Esophagus mucosa (tissue), 1 donor: Measurements from ENCODE around the gene VPS41. TPM values are rescaled to one million over a fixed set of nuclear protein-coding genes. Genes with fewer than 3 reads are reported as not detected.

Source experiments
- ATAC-seq: fragments of 200-7000 bp; cut with Tn5 transposase; one replicate; pipeline ENCODE4 v1.9.1; 2020
- total RNA-seq: library from RNA; stranded (reverse); gene quantifications from one replicate; pipeline ENCODE4 v1.2.4, GENCODE V29; 2023
- donor health status: DM: yes; HTN: yes; CAD: no.

The VPS41 gene
- total RNA-seq, 1 donor from 2014 or later = 29.5 TPM

DNA sequence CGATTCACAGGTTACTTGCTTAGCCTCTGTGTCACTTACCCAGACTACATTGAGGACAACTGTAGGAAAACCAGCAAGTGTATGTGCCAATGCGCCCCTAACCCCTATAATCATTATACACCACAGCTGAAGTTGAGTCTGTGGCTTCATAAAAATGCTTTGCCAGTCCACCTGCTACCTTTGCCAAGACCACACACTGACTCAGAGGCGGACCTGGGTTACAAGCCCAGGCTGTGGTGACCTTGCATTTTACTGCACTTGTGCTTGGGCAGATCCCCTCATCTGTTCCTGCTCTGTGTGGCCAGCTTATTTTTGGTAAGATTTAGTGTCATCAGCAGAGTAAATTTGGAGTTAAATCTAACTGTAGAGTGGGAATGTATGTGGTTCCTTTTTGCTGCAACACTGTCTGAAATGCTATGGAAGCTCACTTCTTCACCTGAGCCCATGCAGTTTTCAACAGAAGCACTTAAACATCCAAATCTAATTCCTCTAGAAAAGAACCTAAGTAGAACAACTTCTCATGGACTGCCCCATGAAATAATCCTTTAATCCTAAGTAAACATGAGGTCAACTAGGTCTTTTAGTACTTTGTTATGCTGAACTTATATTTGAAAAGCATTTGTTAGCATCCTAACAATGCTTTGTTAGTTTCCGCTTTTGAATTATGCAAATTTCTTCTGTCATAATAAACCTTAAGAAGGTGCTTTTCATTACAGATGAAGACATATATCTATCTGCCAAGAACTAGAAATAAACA is 181.6 kb downstream of the VPS41 start:
- ATAC-seq = no peak

DNA sequence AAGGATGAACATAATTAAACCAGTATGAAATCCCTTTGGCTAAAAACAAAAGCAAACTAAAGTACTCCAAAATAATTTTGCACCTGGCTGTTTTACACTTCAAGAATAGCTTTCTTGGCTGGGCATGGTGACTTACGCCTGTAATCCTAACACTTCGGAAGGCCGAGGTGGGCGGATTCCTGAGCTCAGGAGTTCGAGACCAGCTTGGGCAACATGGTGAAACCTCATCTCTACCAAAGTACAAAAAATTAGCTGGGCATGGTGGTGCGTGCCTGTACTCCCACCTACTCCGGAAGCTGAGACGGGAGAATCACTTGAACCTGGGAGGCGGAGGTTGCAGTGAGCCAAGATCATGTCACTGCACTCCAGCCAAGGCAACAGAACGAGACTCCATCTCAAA is 185.7 kb downstream of the VPS41 start:
- no peak for ATAC-seq

DNA sequence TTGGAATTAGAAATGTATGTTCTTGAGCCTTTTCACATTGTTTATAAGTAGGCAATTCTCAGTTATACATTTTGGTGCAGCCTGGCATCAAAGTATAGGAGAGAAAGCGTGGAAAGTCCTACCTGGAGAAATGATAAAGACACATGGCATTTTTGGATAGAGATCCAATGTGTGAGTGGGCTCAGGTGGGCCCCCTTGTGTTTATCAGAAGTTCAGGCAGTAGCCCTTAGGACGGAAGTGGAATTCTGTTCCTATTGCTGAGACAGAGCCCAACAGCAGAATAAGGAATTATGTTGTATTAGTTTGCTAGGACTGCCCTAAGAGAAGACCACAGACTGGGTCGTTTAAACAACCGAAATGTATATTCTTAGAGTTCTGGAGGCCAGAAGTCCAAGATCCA is 192.6 kb downstream of the VPS41 start:
- ATAC-seq = no peak

DNA sequence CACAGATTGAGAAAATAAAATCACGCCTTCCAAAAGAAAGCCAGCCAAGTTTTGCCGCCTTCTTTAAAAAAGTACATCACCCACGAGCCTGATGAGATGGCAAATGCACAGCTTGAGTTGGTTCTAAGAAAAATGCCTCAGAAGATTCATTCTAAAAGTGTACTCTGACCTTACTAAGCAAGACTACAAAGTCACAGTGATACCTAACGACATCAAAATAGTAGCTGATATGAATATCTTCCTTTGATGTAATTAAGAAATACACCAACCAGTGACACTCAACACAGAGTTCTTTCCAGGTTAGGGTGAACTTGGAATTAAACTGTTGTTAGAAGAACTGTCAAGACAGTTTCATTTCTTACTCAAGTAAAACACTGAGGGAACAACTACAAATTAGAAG is 199.9 kb downstream of the VPS41 start:
- ATAC-seq = no peak

DNA sequence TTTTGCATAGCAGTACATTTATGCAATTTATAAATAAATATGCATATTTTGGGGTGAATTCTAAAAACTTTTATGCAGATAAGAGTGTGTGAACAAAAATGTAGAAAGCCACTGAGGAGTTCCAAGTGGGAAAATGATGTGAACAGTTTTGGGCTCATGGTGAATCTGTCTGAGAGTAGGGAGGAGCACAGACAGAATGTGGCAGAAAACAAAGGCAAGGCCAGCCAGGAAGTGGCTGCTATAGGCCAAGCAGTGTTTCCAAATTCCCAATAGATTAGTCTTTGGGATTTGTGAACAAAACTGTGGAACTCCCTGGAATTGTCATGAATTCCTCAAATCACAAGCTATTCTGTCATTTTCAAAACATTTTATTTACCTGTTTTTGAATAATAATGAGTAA is 204.2 kb downstream of the VPS41 start:
- ATAC-seq = no peak

DNA sequence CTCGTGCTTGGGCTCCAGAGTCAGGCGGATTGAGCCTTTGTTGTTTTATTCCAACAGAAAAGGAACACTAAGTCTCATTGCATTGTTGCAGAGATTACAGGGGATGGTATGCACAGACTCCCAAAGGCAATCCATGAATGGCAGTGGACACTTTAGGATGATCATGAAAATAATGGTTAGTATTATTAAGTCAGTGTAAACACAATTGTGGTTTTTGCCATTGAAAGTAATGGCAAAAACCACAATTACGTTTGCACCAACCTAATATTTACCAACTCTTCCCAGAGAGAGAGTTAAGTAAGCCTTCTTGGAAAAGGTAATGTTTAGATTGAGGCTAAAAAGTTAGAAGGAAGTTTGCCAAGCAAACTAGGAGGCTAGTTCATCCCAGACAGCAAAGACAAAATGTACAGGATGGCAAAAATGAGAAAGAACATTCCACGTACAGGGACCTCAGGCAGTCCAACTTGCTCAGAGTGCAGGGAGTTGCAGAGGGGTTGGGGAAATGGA is 204.9 kb downstream of the VPS41 start:
- no peak for ATAC-seq

DNA sequence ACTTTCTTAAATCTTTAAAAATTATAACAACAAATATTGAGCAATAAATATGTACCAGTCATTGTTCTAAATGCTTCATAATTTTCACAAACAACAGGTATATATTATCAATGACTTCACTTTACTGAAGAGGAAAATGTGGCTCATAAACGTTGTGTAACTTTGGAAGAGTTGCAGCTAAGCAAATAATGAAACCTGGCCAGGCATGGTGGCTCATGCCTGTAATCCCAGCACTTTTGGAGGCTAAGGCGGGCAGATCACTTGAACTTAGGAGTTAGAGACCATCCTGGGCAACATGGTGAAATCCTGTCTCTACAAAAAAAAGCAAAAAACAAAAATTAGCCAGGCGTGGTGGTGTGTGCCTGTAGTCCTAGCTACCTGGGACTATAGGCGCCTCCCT is 205.9 kb downstream of the VPS41 start:
- no peak for ATAC-seq

DNA sequence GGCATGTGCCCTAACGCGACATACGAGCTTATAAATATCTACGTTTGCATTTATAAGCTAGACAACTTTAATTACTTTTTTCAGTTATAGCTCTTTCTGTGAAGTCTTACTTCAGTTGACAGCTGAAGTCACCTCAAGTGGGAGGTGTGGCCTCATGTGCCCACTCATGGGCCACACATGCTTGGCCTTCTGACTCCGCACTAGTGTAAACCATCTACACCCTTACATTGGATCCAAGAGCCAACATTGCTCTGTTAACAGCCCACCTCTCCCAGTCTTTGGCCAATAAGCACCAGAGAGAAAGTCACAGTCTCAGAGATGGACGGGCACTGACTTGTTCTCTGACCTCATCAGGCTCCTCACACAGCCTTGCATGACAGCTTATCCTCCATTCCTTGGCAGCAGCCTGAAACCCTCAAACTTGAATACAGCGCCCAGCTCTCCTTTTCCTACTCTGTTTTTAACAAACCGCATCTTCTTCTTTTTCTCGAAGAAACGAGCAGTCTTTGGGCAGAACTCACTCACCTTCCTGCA is 206.9 kb downstream of the VPS41 start:
- ATAC-seq = no peak

DNA sequence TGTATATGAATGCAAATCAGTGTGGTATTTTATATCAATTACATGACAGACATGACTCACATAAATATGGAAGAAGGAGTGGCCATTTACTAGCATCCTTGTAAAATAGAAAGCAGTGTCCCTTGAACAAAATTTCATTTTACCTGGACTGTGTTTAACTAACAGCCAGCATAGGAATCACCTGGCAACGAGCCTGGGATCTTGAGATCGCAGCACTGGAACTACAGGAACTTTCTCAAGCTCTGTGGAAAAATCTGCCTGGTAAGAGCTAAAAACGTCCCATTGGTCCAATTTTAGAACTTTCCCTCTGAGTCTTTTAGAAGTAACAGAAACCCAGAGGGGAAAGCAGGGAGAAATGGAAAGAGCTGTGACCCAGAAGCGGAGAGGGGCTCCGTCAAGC is 208.9 kb downstream of the VPS41 start:
- no peak for ATAC-seq

DNA sequence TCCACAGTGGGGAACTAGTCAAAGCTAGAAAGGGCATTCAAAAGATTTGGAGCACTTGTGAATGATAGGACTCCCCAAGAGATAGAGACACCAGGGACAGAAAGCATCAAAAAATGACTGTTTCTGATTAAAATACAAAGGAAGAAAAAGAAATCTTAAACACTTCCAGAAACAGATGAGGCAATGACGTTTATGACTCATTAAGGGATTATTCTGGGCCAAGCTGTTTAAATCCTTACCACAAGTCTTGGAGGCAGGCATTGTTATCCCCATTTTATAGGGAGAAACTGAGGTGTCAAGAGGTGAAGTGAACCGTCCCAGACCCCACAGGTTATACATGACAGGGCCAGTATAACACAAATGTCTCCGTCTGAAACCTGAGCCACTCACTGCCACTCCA is 209.5 kb downstream of the VPS41 start:
- ATAC-seq = no peak

DNA sequence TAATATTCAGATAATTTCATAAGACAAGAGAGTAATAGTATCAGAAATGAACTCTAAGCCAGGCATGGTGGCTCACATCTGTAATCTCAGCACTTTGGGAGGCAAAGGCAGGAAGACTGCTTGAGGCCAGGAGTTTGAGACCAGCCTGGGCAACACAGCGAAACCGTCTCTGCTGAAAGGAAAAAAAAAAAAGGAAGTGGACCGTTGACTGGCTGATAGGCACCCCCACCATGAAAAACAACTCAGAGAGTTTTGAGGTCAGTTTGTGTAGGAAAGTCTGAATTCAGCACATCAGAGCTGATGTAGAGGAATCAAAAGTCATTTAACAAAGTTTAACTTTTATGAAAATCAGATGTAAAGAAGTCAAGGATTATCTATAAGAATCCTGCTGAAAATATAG is 214.7 kb downstream of the VPS41 start:
- ATAC-seq = no peak

DNA sequence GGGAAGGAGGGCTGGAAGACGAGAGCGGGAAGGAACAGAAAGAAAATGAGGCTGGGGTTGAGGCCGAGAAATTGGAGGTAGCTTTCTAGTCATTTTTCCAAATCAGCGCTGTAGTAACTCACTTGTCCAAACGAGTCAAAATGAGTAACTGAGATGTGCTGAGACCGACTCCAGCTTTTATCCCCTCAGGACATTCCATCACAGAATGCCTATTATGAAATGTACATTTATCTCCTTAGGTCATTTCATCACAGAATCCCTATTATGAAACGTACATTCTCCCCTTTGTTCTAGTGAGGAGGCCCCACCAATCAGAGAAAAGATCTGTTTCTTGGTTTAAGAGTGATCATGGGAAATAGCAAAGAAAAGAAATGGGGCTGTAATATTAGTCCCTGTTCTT is 222.1 kb downstream of the VPS41 start:
- ATAC-seq = no peak

DNA sequence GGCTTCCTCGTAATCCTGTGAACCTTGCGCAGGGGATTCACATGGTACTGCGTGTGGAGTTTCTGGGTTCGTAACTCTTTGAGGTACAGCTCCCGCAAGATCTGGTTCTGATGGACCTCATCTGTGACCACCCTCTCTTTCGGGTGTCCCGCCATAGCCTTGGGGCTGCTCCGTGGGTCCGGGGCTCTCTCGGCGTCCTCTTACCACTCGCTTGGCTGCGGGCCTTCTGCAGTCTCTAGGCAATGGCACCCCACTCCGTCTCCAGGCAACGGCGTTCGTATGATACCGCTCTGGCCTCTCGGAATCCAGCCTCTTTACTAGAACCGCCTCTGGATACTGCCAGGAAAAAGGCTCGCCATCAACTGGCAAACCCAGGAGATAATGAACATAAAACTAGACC is 223.1 kb downstream of the VPS41 start:
- no peak for ATAC-seq

DNA sequence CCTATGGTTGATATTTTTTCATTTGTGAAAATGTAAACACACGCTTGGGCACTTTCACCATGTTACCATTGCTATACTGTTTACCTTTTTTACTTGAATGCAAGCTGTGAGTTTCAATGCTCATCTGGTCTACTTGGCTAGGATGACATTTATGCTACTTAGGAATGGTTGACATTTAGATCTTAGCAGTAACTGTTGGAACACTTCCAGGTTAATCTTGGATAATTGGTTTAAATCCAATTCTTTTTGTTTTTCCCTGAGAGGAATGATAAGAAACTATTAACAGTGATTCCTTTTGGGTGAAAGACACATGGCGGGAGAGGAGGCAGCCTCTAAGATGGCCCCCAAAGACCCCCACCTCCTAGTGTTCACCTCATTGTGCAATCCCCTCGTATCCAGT is 226.4 kb downstream of the VPS41 start:
- ATAC-seq = no peak

DNA sequence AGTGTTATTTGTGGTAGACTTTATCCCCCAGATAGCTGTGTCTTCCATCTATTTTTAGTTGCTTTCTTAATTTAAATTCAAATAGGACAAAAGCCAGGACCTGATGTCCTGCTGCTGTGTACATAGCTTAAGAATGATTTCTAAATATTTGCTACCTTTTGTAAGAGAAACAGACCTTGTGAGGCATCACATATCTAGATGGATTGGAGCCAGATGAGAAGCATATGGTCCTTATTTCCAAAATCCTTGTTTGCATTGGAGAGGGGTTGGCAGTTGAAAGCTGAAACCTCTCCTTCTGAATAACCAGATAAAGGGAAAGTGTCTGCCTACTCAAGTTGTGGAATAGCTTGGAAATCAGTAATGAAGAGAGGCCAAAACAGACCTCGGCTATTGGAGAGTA is 227.1 kb downstream of the VPS41 start:
- no peak for ATAC-seq

DNA sequence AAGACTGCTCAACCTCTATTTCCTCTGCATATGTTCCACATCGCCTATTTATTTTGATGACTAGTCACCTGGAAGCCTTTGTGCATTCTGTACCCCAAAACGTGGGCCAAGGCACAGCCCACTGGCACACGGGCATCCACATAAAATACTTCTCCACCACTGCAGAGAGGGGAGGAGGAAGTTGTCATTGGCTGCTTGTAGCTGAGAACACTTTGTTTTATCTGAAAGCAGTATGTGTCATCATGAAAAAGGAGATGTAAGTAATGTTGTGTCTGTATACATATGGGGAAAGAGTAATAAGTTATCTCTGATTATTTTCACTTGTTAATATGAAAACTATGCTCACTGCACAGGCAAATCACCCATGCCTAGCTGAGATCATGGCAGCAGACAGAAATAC is 229.6 kb downstream of the VPS41 start:
- ATAC-seq = no peak

DNA sequence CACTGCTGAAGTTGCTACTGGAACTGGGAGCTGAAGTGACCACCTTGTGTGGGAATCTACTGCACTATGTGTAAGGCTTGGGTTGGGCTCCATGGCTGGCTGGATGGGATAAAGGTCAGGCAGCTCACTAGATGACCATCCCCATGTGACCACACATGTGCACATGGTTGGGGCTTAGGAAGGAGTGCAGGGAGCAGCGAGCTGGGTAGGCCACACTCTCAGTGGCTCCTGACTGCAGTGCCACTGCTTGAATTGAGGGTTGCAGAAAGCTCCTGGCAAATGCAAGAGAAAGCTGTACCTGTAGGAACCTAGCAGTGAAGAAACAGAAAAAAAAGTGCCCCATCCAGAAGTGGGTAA is 230.3 kb downstream of the VPS41 start:
- ATAC-seq = no peak

DNA sequence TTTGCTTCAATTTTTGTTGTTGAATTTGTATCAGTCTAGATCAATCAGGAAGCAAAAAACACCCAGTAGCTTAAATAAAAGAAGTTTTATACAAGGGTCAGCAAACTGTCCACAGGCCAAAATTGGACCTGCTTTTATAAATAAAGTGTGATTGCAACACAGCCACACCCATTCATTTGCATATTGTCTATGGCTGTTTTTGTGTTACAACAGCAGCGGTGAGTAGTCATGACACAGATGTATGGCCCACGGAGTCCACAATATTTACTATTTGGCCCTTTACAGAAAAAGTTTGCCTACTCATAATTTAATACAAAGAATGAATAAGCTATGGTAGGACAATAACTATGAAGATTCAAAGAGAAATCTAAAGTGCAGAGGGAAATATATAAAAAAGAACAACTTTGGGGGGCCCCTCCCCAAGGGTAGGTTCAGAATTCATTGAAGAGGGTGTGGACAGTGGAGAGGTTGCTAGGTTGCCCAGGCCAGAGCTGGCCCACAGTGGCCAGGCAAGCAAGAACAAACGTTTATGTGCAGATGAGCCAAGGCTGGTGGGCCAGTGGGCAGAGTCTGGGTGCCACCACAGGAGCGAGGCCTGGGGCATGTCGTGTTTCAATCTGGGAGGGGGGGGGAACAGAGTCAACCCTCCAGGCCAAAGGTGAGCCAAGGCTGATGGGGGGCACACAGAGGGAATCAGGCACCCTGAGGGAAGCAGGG is 230.9 kb downstream of the VPS41 start:
- no peak for ATAC-seq

DNA sequence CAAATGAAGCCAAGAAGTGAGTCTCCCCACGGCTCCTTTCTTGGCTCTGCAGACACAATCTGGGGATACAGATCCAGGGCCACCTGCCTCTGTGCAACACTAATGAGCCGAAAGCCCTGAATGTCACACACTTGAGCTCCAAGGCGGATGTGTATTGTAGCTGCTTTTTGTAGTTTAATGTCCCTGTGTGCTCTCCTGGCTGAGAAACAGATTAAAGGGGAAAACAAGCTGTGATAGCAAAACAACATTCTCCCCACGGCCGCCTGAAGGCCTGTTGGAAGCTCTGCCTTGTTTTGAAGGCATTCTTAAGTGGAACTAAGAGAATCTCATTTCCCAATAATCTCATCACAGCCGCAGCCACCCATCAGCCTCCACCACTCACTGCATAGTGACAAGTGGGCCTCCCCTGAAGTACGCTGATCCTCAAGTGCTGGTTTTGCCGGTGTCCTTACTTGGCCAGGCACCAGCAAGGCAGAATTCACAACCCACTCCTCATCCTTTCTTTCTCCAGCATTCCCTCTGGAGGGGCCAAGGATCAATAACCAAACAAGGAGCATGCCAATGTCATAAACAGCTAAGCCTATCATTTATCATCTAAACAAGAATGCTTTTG is 233.4 kb downstream of the VPS41 start:
- ATAC-seq = no peak

DNA sequence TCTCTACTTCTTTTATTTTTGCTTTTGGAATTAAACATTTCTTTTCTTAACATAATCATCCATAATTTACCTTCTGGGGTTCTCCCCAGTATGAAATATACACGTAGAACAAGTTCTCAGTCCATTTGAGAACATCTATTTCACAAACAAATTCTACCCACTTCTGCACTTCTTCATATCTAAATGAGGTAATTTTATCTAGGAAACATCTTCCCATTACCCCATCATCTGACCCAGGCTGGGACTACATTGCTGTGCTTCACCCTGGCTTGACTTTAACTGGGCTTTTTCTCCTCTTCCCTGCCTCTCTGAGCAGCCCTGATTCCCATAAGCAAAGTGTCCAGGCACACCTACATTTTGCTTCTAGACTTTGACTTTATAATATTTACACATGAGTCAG is 234.5 kb downstream of the VPS41 start:
- no peak for ATAC-seq

DNA sequence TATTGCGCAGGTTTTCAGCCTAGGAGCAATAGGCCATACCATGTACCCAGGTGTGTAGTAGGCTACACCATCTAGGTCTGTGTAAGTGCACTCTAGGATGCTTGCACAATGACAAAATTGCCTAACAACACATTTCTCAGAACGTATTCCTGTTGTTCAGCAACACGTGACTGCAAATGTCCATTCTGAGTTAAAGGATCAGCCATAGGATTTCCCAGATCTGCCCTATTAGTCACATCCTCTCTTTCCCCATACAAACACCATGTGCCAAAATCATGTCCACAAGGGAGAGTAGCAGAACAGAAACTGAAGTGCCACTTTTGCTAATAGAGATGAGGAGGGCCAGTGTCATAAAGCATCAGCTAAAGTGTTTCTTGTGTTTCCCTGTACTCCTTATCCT is 235.2 kb downstream of the VPS41 start:
- ATAC-seq = no peak
